HL-60 (cell line): Measurements from ENCODE around the gene MAD1L1.
"Not testable (repeated sequence)": the region's sequence is repeated elsewhere in the genome, so short reads cannot be mapped to it uniquely, and the experiment has no call there.

Source experiments
- DNase-seq, 2 experiments: peaks; one replicate each; pipeline ENCODE4 v3.0.0-alpha.2; 2010 to 2020; ENCODE audit warnings: low read depth in 1 of 2, low spot score in 1 of 2
- H3K27ac ChIP-seq: fragments of 250-450 bp; sonication (Bioruptor Pico); replicated peaks from 2 replicates; pipeline ENCODE4 v1.5.1; 2020; ENCODE audit warnings: mild to moderate bottlenecking, moderate library complexity
- H3K27me3 ChIP-seq: fragments of 250-450 bp; sonication (Bioruptor Pico); 2 replicates; pipeline ENCODE4 v1.5.1; 2021; ENCODE audit warnings: mild to moderate bottlenecking, moderate library complexity; ENCODE audit not compliant: insufficient read depth, poor library complexity, severe bottlenecking
- H3K4me3 ChIP-seq: replicated peaks from 2 replicates; pipeline ENCODE4 v1.5.1; 2011; ENCODE audit warnings: mild to moderate bottlenecking, control low read depth, low read length; ENCODE audit not compliant: insufficient read depth
- GABPA ChIP-seq: IDR thresholded peaks from 2 replicates; pipeline ENCODE4 v1.6.1; 2012; ENCODE audit warnings: low read depth
- POLR2AphosphoS5 ChIP-seq: IDR thresholded peaks from 2 replicates; pipeline ENCODE4 v1.6.1; 2012; ENCODE audit warnings: low read depth
- SPI1 ChIP-seq: IDR thresholded peaks from 2 replicates; pipeline ENCODE4 v1.6.1; 2012; ENCODE audit warnings: low read depth, mild to moderate bottlenecking, borderline replicate concordance
- TF ChIP-seq, protein P1 (sequence below): IDR thresholded peaks from 2 replicates; pipeline ENCODE4 v1.6.1; 2012; ENCODE audit warnings: low read depth; ENCODE audit not compliant: insufficient replicate concordance
- TF ChIP-seq, protein P2 (sequence below): IDR thresholded peaks from one replicate; pipeline ENCODE4 v1.5.1; 2011; ENCODE audit warnings: low read length, control low read depth, inconsistent platforms; ENCODE audit not compliant: insufficient read depth

Gene MAD1L1

DNA sequence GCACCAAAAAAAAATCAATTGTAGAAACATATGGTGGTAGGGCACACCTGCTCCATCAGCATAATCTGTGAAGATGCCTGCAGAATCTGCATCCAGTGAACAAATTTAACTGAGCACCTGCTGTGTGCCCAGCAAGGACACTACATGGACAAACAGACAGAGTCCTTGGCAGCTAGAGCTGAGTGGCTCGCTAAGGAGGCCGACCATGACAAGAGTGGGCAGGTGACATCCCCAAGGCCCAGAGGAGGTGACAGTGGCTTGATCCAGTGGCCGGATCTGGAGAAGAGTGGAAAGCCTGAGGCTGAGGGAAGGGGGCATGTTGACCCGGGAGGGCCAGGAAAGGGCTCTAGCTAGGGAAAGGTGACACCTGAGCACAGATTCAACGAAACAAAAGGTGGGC lies 68.1 kb downstream of the MAD1L1 start:
- H3K27me3 ChIP-seq, result no peaks in the 10 kb centered on the region
- H3K4me3 ChIP-seq, result no peak overlapping the region
- TF ChIP-seq, protein P1, sequence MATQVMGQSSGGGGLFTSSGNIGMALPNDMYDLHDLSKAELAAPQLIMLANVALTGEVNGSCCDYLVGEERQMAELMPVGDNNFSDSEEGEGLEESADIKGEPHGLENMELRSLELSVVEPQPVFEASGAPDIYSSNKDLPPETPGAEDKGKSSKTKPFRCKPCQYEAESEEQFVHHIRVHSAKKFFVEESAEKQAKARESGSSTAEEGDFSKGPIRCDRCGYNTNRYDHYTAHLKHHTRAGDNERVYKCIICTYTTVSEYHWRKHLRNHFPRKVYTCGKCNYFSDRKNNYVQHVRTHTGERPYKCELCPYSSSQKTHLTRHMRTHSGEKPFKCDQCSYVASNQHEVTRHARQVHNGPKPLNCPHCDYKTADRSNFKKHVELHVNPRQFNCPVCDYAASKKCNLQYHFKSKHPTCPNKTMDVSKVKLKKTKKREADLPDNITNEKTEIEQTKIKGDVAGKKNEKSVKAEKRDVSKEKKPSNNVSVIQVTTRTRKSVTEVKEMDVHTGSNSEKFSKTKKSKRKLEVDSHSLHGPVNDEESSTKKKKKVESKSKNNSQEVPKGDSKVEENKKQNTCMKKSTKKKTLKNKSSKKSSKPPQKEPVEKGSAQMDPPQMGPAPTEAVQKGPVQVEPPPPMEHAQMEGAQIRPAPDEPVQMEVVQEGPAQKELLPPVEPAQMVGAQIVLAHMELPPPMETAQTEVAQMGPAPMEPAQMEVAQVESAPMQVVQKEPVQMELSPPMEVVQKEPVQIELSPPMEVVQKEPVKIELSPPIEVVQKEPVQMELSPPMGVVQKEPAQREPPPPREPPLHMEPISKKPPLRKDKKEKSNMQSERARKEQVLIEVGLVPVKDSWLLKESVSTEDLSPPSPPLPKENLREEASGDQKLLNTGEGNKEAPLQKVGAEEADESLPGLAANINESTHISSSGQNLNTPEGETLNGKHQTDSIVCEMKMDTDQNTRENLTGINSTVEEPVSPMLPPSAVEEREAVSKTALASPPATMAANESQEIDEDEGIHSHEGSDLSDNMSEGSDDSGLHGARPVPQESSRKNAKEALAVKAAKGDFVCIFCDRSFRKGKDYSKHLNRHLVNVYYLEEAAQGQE, result no peak
- TF ChIP-seq POLR2AphosphoS5 (no peak), SPI1 (no peak), GABPA (no peak)
- TF ChIP-seq, protein P2, sequence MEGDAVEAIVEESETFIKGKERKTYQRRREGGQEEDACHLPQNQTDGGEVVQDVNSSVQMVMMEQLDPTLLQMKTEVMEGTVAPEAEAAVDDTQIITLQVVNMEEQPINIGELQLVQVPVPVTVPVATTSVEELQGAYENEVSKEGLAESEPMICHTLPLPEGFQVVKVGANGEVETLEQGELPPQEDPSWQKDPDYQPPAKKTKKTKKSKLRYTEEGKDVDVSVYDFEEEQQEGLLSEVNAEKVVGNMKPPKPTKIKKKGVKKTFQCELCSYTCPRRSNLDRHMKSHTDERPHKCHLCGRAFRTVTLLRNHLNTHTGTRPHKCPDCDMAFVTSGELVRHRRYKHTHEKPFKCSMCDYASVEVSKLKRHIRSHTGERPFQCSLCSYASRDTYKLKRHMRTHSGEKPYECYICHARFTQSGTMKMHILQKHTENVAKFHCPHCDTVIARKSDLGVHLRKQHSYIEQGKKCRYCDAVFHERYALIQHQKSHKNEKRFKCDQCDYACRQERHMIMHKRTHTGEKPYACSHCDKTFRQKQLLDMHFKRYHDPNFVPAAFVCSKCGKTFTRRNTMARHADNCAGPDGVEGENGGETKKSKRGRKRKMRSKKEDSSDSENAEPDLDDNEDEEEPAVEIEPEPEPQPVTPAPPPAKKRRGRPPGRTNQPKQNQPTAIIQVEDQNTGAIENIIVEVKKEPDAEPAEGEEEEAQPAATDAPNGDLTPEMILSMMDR, result no peak
- H3K27ac ChIP-seq, result no peak overlapping the region
- DNase-seq, result no peak

DNA sequence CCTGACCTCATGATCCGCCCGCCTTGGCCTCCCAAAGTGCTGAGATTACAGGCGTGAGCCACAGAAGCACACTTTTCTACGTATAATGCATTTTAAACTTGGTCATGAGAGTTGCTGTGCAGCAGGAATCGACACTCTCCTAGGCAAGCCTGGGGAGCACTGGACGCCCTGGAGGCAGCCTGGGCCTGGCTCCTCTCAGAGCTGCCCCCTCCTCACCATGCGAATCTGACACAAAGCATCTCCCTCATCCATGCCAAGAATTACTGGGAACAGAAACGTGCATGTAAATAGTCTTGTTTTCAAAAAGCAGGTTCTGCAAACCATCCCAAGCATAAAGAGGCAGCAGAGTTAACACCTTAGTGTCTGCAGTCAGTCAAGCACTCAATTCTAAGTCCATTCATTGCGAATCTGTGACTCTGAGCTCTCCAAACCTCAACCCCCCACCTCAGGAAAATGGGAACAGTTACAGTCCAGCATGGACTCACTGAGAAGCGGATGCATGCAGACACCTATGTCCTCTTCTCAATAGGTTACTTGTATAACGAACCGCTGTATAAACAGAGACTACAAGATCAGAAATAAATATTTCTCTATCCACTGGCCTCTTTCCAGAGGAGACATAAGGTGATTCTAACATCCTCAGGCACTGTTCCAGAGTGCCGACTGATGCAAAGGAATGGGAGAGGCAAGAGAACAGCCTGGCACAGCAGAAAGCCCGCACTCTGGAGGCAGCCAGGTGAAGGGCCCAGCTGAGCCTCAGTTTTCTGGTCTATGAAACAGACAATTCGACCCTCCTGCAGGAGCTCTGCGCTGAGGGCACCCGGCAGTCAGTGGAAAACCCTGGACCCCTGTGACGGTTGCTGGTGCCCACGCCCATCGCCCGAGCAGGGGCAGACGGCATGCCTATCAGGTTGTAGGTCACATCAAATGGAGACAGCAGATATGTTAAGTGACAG lies 68.9 kb downstream of the MAD1L1 start:
- no peak for DNase-seq
- no peak overlapping the region for H3K4me3 ChIP-seq
- H3K27me3 ChIP-seq, result no peaks in the 10 kb centered on the region
- no peak overlapping the region for H3K27ac ChIP-seq
- TF ChIP-seq, protein P1, result no peak
- TF ChIP-seq GABPA (no peak), POLR2AphosphoS5 (no peak), SPI1 (no peak)
- TF ChIP-seq, protein P2, result no peak

DNA sequence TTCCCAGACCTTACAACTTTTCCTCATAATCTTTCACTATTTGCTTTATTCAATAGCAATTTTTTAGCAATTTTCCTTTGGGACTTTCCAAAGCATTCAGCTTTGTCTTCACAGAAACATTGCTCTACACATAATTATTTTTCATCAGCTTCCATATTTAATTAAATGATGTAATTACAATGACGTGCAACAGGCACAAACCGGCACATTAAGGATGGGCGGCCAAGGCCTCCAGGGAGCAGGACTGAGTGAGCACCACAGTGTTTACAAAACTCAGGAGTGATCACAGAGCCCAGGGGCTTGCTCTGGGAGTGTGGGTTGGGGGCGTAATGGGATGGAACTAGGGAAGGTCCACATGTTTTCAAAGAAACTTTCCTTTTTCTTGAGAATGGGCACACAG lies 69.8 kb downstream of the MAD1L1 start:
- DNase-seq, result no peak
- TF ChIP-seq GABPA (no peak), SPI1 (no peak), POLR2AphosphoS5 (no peak)
- TF ChIP-seq, protein P1, result no peak
- TF ChIP-seq, protein P2, result no peak
- H3K4me3 ChIP-seq, result no peak overlapping the region
- no peak overlapping the region for H3K27ac ChIP-seq
- no peaks in the 10 kb centered on the region for H3K27me3 ChIP-seq

DNA sequence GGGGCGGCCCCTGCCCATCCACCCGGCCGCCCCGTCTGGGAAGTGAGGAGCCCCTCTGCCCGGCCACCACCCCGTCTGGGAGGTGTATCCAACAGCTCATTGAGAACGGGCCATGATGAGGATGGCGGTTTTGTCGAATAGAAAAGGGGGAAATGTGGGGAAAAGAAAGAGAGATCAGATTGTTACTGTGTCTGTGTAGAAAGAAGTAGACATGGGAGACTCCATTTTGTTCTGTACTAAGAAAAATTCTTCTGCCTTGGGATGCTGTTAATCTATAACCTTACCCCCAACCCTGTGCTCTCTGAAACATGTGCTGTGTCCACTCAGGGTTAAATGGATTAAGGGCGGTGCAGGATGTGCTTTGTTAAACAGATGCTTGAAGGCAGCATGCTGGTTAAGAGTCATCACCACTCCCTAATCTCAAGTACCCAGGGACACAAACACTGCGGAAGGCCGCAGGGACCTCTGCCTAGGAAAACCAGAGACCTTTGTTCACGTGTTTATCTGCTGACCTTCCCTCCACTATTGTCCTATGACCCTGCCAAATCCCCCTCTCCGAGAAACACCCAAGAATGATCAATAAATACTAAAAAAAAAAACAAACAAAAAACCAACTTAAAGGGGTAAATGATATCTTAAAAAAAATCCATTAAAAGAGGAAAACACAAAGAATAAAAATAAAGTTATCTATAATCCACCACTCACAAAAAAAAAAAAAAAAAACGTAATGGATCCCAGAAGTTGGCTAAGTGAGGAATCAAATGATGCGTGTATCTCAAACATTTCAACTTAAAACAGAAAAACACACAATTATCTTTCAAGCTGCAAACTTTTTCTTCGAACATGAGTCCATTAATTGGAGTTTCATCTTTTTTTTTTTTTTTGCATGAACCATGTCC lies 70.5 kb downstream of the MAD1L1 start:
- H3K27ac ChIP-seq, result not testable (repeated sequence)

More for the DNA sequence above, 70.5 kb downstream of the MAD1L1 start:
- not testable (repeated sequence) for DNase-seq, H3K4me3 ChIP-seq, H3K27me3 ChIP-seq
